Cardiac fibroblast (primary cell): ENCODE results near the gene ZNF304.
"Not testable (repeated sequence)": the region's sequence is repeated elsewhere in the genome, so short reads cannot be mapped to it uniquely, and the experiment has no call there.

Experiments used
- DNase-seq, 2 donors: peaks; one replicate each; pipeline versions ENCODE4 v3.0.0 to v3.0.0-alpha.2; 2010; ENCODE audit warnings: low read depth in 2 of 2
- H3K4me3 ChIP-seq, 2 donors: replicated peaks in 1 of 2; 1 replicate in 1 of 2; 2 replicates in 1 of 2; pipeline ENCODE4 v1.5.1; 2011; ENCODE audit warnings: low read depth in 2 of 2, low read length in 2 of 2, mild to moderate bottlenecking in 2 of 2, moderate library complexity in 1 of 2
- CTCF ChIP-seq: IDR thresholded peaks from one replicate; pipeline ENCODE4 v1.5.1; 2011; ENCODE audit warnings: low read depth, mild to moderate bottlenecking, low read length, inconsistent platforms

ZNF304 gene

GRCh38 chr19:57366776-57367175 is 15.7 kb downstream of the ZNF304 start:
- no peak for DNase-seq
- TF ChIP-seq CTCF, result no peak
- no peak overlapping the region for H3K4me3 ChIP-seq

GRCh38 chr19:57374179-57374578 is 23.1 kb downstream of the ZNF304 start:
- TF ChIP-seq CTCF, result no peak
- H3K4me3 ChIP-seq, result no peak overlapping the region
- no peak for DNase-seq

- not testable (repeated sequence) for DNase-seq, H3K4me3 ChIP-seq
Measured at GRCh38 chr19:57374647-57375046, 23.6 kb downstream of the ZNF304 start.

DNA sequence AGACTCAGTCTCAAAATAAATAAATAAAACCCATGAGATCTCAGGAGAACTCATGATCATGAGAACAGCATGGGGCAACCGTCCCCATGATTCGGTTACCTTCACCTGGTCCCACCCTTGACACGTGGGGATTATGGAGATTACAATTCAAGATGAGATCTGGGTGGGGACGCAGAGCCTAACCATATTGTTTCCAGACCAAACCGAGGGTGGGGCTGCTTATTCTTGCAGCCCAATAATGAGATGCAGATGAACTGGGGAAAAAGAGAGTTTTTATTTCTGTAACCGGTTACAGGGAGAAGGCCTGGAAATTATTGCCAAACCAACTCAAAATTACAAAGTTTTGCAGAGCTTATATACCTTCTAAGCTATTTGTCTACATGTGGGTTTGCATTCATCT is 25.1 kb downstream of the ZNF304 start:
- no peak for TF ChIP-seq CTCF
- H3K4me3 ChIP-seq, result no peak overlapping the region
- DNase-seq, result no peak

DNA sequence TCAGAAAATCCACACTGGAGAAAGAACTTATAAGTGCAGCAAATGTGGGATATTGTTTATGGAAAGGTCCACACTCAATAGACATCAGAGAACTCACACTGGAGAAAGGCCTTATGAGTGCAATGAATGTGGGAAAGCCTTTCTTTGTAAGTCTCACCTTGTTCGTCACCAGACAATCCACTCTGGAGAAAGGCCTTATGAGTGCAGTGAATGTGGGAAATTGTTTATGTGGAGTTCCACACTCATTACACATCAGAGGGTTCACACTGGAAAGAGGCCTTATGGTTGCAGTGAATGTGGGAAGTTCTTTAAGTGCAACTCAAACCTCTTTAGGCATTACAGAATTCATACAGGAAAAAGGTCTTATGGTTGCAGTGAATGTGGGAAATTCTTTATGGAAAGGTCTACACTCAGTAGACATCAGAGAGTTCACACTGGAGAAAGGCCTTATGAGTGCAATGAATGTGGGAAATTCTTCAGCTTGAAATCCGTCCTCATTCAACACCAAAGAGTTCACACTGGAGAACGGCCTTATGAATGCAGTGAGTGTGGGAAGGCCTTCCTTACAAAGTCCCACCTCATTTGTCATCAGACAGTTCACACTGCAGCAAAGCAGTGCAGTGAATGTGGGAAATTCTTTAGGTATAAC is 26.6 kb downstream of the ZNF304 start:
- DNase-seq, result no peak
- no peak for TF ChIP-seq CTCF
- no peak overlapping the region for H3K4me3 ChIP-seq

- TF ChIP-seq CTCF, result no peak
- H3K4me3 ChIP-seq, result no peak overlapping the region
- no peak for DNase-seq
Measured at GRCh38 chr19:57380923-57381322, 29.9 kb downstream of the ZNF304 start.

GRCh38 chr19:57382806-57383488 is 31.9 kb downstream of the ZNF304 start:
- no peak for DNase-seq
- TF ChIP-seq CTCF, result no peak
- no peak overlapping the region for H3K4me3 ChIP-seq
